ENCODE results near the gene FAM229B. TPM values are rescaled to one million over a fixed set of nuclear protein-coding genes. Genes with fewer than 3 reads are reported as not detected.

FAM229B gene
- total RNA-seq, 1 experiment from 2014 or later = 1.9 TPM

GRCh38 chr6:112038756-112039430 lies 48.5 kb upstream of the FAM229B start:
- H3K27me3 ChIP-seq (replicated peaks; ENCODE audit: control insufficient read depth, insufficient read depth, low read length) = no peaks in the 10 kb centered on the region
- no TSS peak for BruUV-seq (replicated peaks)
- H3K9me3 Mint-ChIP-seq (ENCODE audit: unreplicated experiment) = no peaks in the 10 kb centered on the region
- no peaks in the 10 kb centered on the region for H3K4me1 Mint-ChIP-seq (ENCODE audit: low read depth, unreplicated experiment)
- H3K9me3 ChIP-seq = no peaks in the 10 kb centered on the region
- H3K4me3 ChIP-seq (ENCODE audit: low read depth, low read length) = no peak overlapping the region
- intact Hi-C loops (cut with micrococcal nuclease; ENCODE audit: unreplicated experiment) = no loop called here
- peaks cover 6% of the 10 kb centered on the region for H3K27me3 Mint-ChIP-seq (ENCODE audit: insufficient read depth, unreplicated experiment)
- H3K36me3 Mint-ChIP-seq (ENCODE audit: insufficient read depth, unreplicated experiment) = no peaks in the 10 kb centered on the region
- no peak overlapping the region for H3K27ac Mint-ChIP-seq (ENCODE audit: unreplicated experiment)
- ChIA-PET CTCF (no interaction called here), POLR2A (no interaction called here)
- no peak for TF ChIP-seq CTCF (IDR thresholded peaks at IDR 0.05; ENCODE audit: insufficient read depth in 1 of 2, low read depth in 1 of 2, low read length in 1 of 2, severe bottlenecking in 1 of 2, unreplicated experiment in 1 of 2)
- H3K4me3 Mint-ChIP-seq (ENCODE audit: unreplicated experiment) = no peak overlapping the region
- no peak for DNase-seq
- H3K36me3 ChIP-seq (ENCODE audit: control insufficient read depth, insufficient read depth, low read length) = no peaks in the 10 kb centered on the region
- peaks cover 3% of the 10 kb centered on the region; the same call in 1 of the 2 replicates for H3K4me1 ChIP-seq

- Mint-ChIP-seq H3K27me3 (ENCODE audit: insufficient read depth, unreplicated experiment) (peaks cover 3% of the 10 kb centered on the region), H3K4me1 (ENCODE audit: low read depth, unreplicated experiment) (no peaks in the 10 kb centered on the region), H3K9me3 (ENCODE audit: unreplicated experiment) (no peaks in the 10 kb centered on the region), H3K27ac (ENCODE audit: unreplicated experiment) (no peak overlapping the region), H3K4me3 (ENCODE audit: unreplicated experiment) (no peak overlapping the region), H3K36me3 (ENCODE audit: insufficient read depth, unreplicated experiment) (no peaks in the 10 kb centered on the region)
- BruUV-seq (replicated peaks) = no TSS peak
- H3K9me3 ChIP-seq = no peaks in the 10 kb centered on the region
- H3K27me3 ChIP-seq (replicated peaks; ENCODE audit: control insufficient read depth, insufficient read depth, low read length) = no peaks in the 10 kb centered on the region
- TF ChIP-seq CTCF (IDR thresholded peaks at IDR 0.05; ENCODE audit: insufficient read depth in 1 of 2, low read depth in 1 of 2, low read length in 1 of 2, severe bottlenecking in 1 of 2, unreplicated experiment in 1 of 2) = no peak
- ChIA-PET CTCF (no interaction called here), POLR2A (no interaction called here)
- H3K36me3 ChIP-seq (ENCODE audit: control insufficient read depth, insufficient read depth, low read length) = no peaks in the 10 kb centered on the region
- no peak overlapping the region for H3K4me3 ChIP-seq (ENCODE audit: low read depth, low read length)
- H3K4me1 ChIP-seq = peaks cover 3% of the 10 kb centered on the region; the same call in 1 of the 2 replicates
- intact Hi-C loops (cut with micrococcal nuclease; ENCODE audit: unreplicated experiment) = no loop called here
- no peak for DNase-seq
Measured at GRCh38 chr6:112039431-112039770, 48.0 kb upstream of the FAM229B start.

GRCh38 chr6:112040956-112041355 lies 46.4 kb upstream of the FAM229B start:
- CTCF ChIA-PET = interaction anchor here (0.6 kb wide), 1 partner anchor 331 kb away, joined by 3 read pairs; no protein-coding TSS in a partner anchor
- DNase-seq = no peak
- H3K4me3 Mint-ChIP-seq (ENCODE audit: unreplicated experiment) = no peak overlapping the region
- no peaks in the 10 kb centered on the region for H3K9me3 Mint-ChIP-seq (ENCODE audit: unreplicated experiment)
- no TSS peak for BruUV-seq (replicated peaks)
- no peak overlapping the region for H3K27ac Mint-ChIP-seq (ENCODE audit: unreplicated experiment)
- H3K27me3 Mint-ChIP-seq (ENCODE audit: insufficient read depth, unreplicated experiment) = peaks cover 3% of the 10 kb centered on the region
- Histone ChIP-seq H3K9me3 (no peaks in the 10 kb centered on the region), H3K27me3 (replicated peaks; ENCODE audit: control insufficient read depth, insufficient read depth, low read length) (no peaks in the 10 kb centered on the region), H3K4me1 (peaks cover 3% of the 10 kb centered on the region; the same call in 1 of the 2 replicates), H3K4me3 (ENCODE audit: low read depth, low read length) (no peak overlapping the region), H3K36me3 (ENCODE audit: control insufficient read depth, insufficient read depth, low read length) (no peaks in the 10 kb centered on the region)
- no peak for TF ChIP-seq CTCF (IDR thresholded peaks at IDR 0.05; ENCODE audit: insufficient read depth in 1 of 2, low read depth in 1 of 2, low read length in 1 of 2, severe bottlenecking in 1 of 2, unreplicated experiment in 1 of 2)
- no peaks in the 10 kb centered on the region for H3K36me3 Mint-ChIP-seq (ENCODE audit: insufficient read depth, unreplicated experiment)
- H3K4me1 Mint-ChIP-seq (ENCODE audit: low read depth, unreplicated experiment) = no peaks in the 10 kb centered on the region
- intact Hi-C loops (cut with micrococcal nuclease; ENCODE audit: unreplicated experiment) = no loop called here
- POLR2A ChIA-PET = no interaction called here
